Right cardiac atrium (tissue), 5 donors: ENCODE measurements around the gene TUBB4B. TPM values are rescaled to one million over a fixed set of nuclear protein-coding genes. Genes with fewer than 3 reads are reported as not detected.
A peak's percentile ranks its signal among the peaks of the same experiment; 100 is the strongest.
"Not testable (repeated sequence)": the region's sequence is repeated elsewhere in the genome, so short reads cannot be mapped to it uniquely, and the experiment has no call there.

Experiments
- ATAC-seq, 2 donors: fragments of 200-7000 bp; cut with Tn5 transposase; one replicate each; pipeline versions ENCODE4 v1.8.0 to v1.9.1; 2020; ENCODE audit warnings: moderate library complexity in 2 of 2, mild to moderate bottlenecking in 1 of 2
- DNase-seq, 3 donors: peaks; one replicate each; pipeline ENCODE4 v3.0.0-alpha.2; 2020
- H3K27ac ChIP-seq: one replicate; pipeline ENCODE4 v1.5.1; 2013; ENCODE audit warnings: mild to moderate bottlenecking, low read length, control low read depth, moderate library complexity
- H3K27me3 ChIP-seq: one replicate; pipeline ENCODE4 v1.6.1; 2013; ENCODE audit not compliant: control insufficient read depth, insufficient read depth
- H3K4me1 ChIP-seq: one replicate; pipeline ENCODE4 v1.6.1; 2013; ENCODE audit warnings: low read length; ENCODE audit not compliant: control insufficient read depth, insufficient read depth
- H3K4me3 ChIP-seq: one replicate; pipeline ENCODE4 v1.5.1; 2013; ENCODE audit warnings: low read length, control low read depth
- H3K9me3 ChIP-seq: one replicate; pipeline ENCODE4 v1.6.1; 2013; ENCODE audit warnings: low read length; ENCODE audit not compliant: control insufficient read depth
- WGBS: extraction: QIAGEN DNeasy Blood & Tissue Kit; methylation state at CpG from one replicate; pipeline ENCODE4 v1.1.7; 2013; 5-methylcytosine and 5-hydroxymethylcytosine counted together
- intact Hi-C, 4 donors: fragments of 100-400 bp; cut with DNase I; formaldehyde crosslinking; loops; one replicate each; pipeline versions ENCODE4 v1.11.0 to v1.14.0; 2022 to 2023
- polyA plus RNA-seq: library from polyadenylated mRNA; stranded (reverse); fragments of 200-250 nt; gene quantifications from one replicate; pipeline ENCODE4 v1.2.3, GENCODE V29; 2013
- total RNA-seq, 4 donors: library from RNA; stranded (reverse); fragmentation: NEBNext Ultra II Directional; extraction: Animal tissue kit (Norgen Biotek cat#: 25700); gene quantifications; one replicate each; pipeline ENCODE4 v1.2.1, GENCODE V29; 2021
- donor health status: healthy with polysubstance abuse.
- donor health status: DM: no; HTN: yes; CAD: no.
- donor health status: DM: no; HTN: no; CAD: no.
- donor health status: DM: no; HTN: yes; CAD: no; lungs with severe emphysema.
- donor health status: DM: yes; HTN: yes; CAD: no.

The TUBB4B gene
- total and polyA plus RNA-seq, 5 donors: 203 to 591 (median 432) TPM

DNA sequence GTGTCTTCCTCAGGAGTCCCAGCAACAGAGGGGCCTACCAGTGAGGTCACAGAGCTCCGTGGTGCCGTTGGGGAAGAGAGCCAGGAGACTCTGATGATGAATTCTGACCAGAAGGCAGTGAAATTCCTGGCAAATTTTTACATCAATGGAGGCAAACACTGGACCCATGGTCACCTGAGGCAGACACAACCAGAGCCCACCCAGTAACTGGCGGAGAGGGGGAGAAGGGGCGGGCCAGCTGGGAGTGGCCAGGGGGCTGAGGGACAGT is 10.0 kb downstream of the TUBB4B start, which contains the start of gene STPG3:
Gene STPG3, plus strand, starts transcription at position 93 of the 268 bp plus-strand sequence. Its CDS starts 1 bp downstream, at position 94.
- DNase-seq (no peak), ATAC-seq (no peak)
- 67% methylated on average over 4 of the region's 4 CpGs for WGBS
- no peaks in the 10 kb centered on the region for H3K9me3 ChIP-seq
- H3K27me3 ChIP-seq: no peaks in the 10 kb centered on the region
- intact Hi-C loops: no loop called here
- no peak within 1 kb of the TSS for H3K4me3 ChIP-seq
- peak within 1 kb of the TSS; percentile 30 for H3K27ac ChIP-seq
- H3K4me1 ChIP-seq: peaks cover 7% of the 10 kb centered on the region

- intact Hi-C loops: no loop called here
- no peaks in the 10 kb centered on the region for H3K9me3 ChIP-seq
- ATAC-seq (no peak), DNase-seq (no peak)
- no peak overlapping the region for H3K27ac ChIP-seq
- 86% methylated on average over 22 of the region's 22 CpGs for WGBS
- no peak overlapping the region for H3K4me3 ChIP-seq
- H3K4me1 ChIP-seq: peaks cover 7% of the 10 kb centered on the region
- no peaks in the 10 kb centered on the region for H3K27me3 ChIP-seq
These were observed 10.6 kb downstream of the TUBB4B start for GRCh38 chr9:137251490-137252268.

DNA sequence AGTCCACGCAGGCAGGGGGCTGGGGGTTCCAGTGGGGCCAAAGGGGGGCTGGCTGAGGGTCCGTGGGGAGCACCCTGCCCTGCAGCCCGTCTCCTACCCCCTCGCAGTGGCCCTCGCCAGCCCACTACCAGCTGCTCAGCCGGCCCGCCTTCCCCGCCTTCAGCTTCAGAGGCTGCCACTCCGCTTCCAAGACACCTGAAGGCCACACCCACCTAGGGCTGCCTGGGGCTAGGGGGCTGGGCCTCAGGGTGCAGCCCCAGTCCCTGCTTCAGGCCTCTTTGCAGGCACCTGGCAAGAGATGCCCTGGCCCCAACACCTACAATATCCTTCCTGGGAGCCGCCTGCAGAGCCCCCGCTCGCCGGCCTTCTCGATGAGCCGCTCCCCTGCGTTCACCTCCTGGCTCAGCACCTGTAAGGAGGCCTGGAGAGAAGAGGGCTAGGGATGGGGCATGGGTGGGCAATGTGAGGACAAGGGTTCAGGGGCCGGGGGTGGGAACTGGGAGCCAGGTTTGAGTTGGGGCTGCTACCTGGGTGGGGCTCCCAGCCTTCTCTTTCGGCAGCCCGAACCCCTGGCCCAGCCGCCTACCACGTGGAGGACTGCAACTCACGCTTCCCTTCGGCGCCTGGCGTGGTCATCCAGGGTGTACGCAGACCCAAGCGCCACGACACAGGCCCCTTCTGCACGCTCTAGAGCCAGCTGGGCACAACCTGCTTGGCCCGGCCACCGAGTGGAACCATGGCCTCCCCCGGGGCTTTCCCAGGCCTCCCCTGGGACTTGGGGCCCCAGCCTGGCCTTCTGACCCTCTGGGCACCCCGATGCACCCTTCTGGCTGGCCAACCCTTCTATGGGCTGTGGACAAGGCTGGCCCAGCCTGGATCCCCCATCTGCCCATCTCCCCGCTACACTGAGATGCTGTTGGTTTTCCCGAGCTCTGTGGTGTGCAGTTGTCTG is 11.7 kb downstream of the TUBB4B start:
- intact Hi-C loops: no loop called here
- no peaks in the 10 kb centered on the region for H3K9me3 ChIP-seq
- 89% methylated on average over 35 of the region's 35 CpGs for WGBS
- H3K27ac ChIP-seq: no peak overlapping the region
- no peak overlapping the region for H3K4me3 ChIP-seq
- ATAC-seq (no peak), DNase-seq (no peak)
- H3K27me3 ChIP-seq: no peaks in the 10 kb centered on the region
- H3K4me1 ChIP-seq: peaks cover 7% of the 10 kb centered on the region

DNA sequence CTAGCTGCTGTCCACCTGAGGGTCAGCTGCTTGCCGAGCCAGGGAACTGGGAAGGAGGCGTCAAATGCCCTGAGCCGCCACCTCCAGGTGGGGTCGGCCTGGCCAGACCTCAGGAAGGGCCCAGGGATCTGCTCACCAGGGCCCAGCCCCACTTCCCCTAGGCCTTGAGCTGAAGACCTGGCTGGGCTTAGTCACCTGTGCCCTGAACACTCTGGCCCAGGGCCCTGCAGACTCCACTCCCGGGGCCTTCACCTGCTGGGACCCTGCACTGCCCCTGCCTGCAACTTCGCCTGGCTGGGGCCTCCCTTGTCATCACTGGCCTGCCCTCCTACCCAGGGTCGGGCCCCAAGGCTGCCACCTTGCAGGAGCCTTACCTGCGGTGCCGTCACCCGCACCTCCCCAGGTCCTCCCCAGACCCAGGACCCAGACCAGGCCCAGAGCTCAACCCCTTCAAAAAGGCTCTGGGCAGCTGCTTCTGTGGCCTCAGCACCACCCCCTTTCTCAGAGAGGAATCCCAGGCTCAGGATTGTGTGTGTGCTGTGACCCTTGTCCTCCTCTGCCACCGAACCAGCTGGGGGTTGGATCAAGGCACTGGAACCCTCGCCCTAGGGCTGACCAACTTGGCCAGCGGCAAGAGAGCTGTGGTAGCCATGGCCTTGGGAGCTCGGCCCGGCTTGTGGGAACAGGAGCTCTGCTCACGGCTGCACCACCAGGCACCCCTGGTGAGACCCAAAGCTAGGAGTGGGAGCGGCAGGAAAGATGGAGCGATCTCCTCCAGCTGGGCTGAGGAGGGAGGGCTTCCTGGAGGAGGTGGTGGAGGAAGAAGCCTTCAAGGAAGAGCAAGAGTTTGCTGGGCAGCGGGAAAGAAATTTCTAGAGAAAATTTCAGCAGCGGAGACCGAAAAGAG is 12.9 kb downstream of the TUBB4B start:
- DNase-seq (no peak), ATAC-seq (peak in 1 of 2 donors; percentile 2)
- WGBS: 64% methylated on average over 21 of the region's 21 CpGs
- Histone ChIP-seq H3K27ac (no peak overlapping the region), H3K9me3 (no peaks in the 10 kb centered on the region), H3K4me1 (peaks cover 7% of the 10 kb centered on the region), H3K4me3 (peak overlapping the region; percentile 90), H3K27me3 (no peaks in the 10 kb centered on the region)
- intact Hi-C loops: no loop called here

GRCh38 chr9:137254624-137255447 is 13.7 kb downstream of the TUBB4B start, which contains the start of gene NELFB:
NELFB (plus strand) TSS chr9:137255327.
- Histone ChIP-seq H3K27me3 (no peaks in the 10 kb centered on the region), H3K4me1 (peaks cover 7% of the 10 kb centered on the region), H3K27ac (peak within 1 kb of the TSS; percentile 46), H3K4me3 (peak within 1 kb of the TSS; percentile 90), H3K9me3 (no peaks in the 10 kb centered on the region)
- intact Hi-C loops: no loop called here
- peak; percentile 95 to 98 (median 98) for DNase-seq
- 1% methylated on average over 105 of the region's 105 CpGs for WGBS
- ATAC-seq: peak; percentile 86 to 89

DNA sequence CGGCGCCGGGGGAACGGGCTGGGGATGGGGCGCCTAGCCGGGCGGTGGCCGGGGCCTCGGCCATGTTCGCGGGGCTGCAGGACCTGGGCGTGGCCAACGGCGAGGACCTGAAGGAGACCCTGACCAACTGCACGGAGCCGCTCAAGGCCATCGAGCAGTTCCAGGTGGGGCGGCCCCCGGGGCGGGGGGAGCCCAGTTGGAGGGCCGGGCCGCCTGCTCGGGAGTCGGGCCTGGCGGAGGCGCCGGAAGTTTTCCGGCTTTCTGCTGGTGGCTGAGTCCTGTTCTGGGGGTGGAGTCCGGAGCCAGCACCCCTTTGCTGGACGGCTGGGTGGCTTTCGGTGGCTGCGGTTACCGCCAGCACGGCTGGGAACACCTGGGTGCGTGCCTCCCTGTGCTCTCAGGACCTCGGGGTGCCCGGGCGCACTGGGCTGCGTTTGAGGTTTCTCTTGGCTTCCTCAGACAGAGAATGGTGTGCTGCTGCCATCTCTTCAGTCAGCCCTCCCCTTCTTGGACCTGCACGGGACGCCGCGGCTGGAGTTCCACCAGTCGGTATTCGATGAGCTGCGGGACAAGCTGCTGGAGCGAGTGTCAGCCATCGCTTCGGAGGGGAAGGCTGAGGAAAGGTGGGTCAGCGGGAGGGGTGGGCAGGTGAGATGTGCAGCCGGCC is 14.5 kb downstream of the TUBB4B start:
- ATAC-seq (peak; percentile 17 to 36), DNase-seq (no peak)
- H3K4me3 ChIP-seq: peak overlapping the region; percentile 90
- no peaks in the 10 kb centered on the region for H3K9me3 ChIP-seq
- no peaks in the 10 kb centered on the region for H3K27me3 ChIP-seq
- intact Hi-C loops: no loop called here
- H3K27ac ChIP-seq: peak overlapping the region; percentile 10
- 2% methylated on average over 51 of the region's 51 CpGs for WGBS
- peaks cover 4% of the 10 kb centered on the region for H3K4me1 ChIP-seq

GRCh38 chr9:137256362-137256761 is 15.3 kb downstream of the TUBB4B start:
- Histone ChIP-seq H3K4me3 (no peak overlapping the region), H3K27me3 (no peaks in the 10 kb centered on the region), H3K27ac (no peak overlapping the region), H3K9me3 (no peaks in the 10 kb centered on the region), H3K4me1 (peaks cover 3% of the 10 kb centered on the region)
- WGBS: 81% methylated on average over 15 of the region's 15 CpGs
- intact Hi-C loops: no loop called here
- DNase-seq (no peak), ATAC-seq (no peak)

DNA sequence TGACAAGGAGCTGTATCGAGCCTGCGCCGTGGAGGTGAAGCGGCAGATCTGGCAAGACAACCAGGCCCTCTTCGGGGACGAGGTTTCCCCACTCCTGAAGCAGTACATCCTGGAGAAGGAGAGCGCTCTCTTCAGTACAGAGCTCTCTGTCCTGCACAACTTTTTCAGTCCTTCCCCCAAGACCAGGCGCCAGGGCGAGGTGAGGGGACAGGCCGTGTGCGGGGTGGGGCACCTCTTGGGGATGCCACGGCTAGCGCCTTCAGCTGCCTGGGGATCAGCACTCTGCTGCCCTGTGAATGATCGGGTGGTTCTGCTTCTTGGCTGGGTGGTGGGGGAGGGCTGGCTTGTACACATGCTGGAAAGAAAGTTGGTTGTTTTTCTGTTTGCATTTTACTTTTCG is 15.8 kb downstream of the TUBB4B start:
- Histone ChIP-seq H3K27me3 (no peaks in the 10 kb centered on the region), H3K27ac (no peak overlapping the region), H3K4me3 (no peak overlapping the region), H3K9me3 (no peaks in the 10 kb centered on the region), H3K4me1 (peaks cover 3% of the 10 kb centered on the region)
- DNase-seq: no peak
- no peak for ATAC-seq
- WGBS: 92% methylated on average over 15 of the region's 15 CpGs
- intact Hi-C loops: no loop called here

GRCh38 chr9:137262173-137262908 is 21.3 kb downstream of the TUBB4B start:
- intact Hi-C loops, H3K27me3 ChIP-seq, H3K9me3 ChIP-seq, ATAC-seq, H3K4me1 ChIP-seq, H3K27ac ChIP-seq, H3K4me3 ChIP-seq: not testable (repeated sequence)
- WGBS: 34% methylated on average over 15 of the region's 15 CpGs
- DNase-seq: peak in 2 of 3 donors; percentile 45 to 69
